Smooth muscle cell (in vitro differentiated cells): Measurements from ENCODE around the gene ARHGAP29. TPM values are rescaled to one million over a fixed set of nuclear protein-coding genes. Genes with fewer than 3 reads are reported as not detected.

ENCODE experiments used
- DNase-seq: peaks from one replicate; lab custom pipeline; 2025; ENCODE audit not compliant: unreplicated experiment; lab: John Stamatoyannopoulos, UW
- H2AFZ ChIP-seq: fragments of 200-600 bp; sonication (generic); 2 replicates; pipeline ENCODE4 v1.6.0; 2016; ENCODE audit warnings: antibody characterized with exemption, low read depth, mild to moderate bottlenecking
- H3F3A ChIP-seq: fragments of 200-600 bp; sonication (generic); 2 replicates; pipeline ENCODE4 v1.6.0; 2017; ENCODE audit warnings: antibody characterized with exemption, low read depth
- H3K27ac ChIP-seq: fragments of 200-600 bp; sonication (generic); 2 replicates; pipeline ENCODE4 v1.5.1; 2016; ENCODE audit warnings: low read depth, mild to moderate bottlenecking
- H3K27me3 ChIP-seq: fragments of 200-600 bp; sonication (generic); 2 replicates; pipeline ENCODE4 v1.6.1; 2016; ENCODE audit warnings: low read depth, mild to moderate bottlenecking
- H3K36me3 ChIP-seq: fragments of 200-600 bp; sonication (generic); 2 replicates; pipeline ENCODE4 v1.5.1; 2016; ENCODE audit warnings: low read depth
- H3K4me1 ChIP-seq: fragments of 200-600 bp; sonication (generic); 2 replicates; pipeline ENCODE4 v1.5.1; 2016; ENCODE audit warnings: low read depth
- H3K4me2 ChIP-seq: fragments of 200-600 bp; sonication (generic); 2 replicates; pipeline ENCODE4 v1.6.0; 2016; ENCODE audit warnings: mild to moderate bottlenecking
- H3K4me3 ChIP-seq: fragments of 200-600 bp; sonication (generic); 2 replicates; pipeline ENCODE4 v1.5.1; 2016; ENCODE audit warnings: mild to moderate bottlenecking
- H3K79me2 ChIP-seq: fragments of 200-600 bp; sonication (generic); 2 replicates; pipeline ENCODE4 v1.6.0; 2016; ENCODE audit warnings: low read depth, mild to moderate bottlenecking
- H3K9ac ChIP-seq: fragments of 200-600 bp; sonication (generic); 2 replicates; pipeline ENCODE4 v1.6.0; 2016; ENCODE audit warnings: low read depth
- H3K9me3 ChIP-seq: fragments of 200-600 bp; sonication (generic); replicated peaks from 2 replicates; pipeline ENCODE4 v1.5.1; 2016; ENCODE audit warnings: low read depth
- H4K20me1 ChIP-seq: fragments of 200-600 bp; sonication (generic); 2 replicates; pipeline ENCODE4 v1.6.0; 2016; ENCODE audit warnings: low read depth
- WGBS: methylation state at CpG from one replicate; pipeline ENCODE4 v1.1.7; 2016; ENCODE audit warnings: low lambda C conversion rate; 5-methylcytosine and 5-hydroxymethylcytosine counted together
- polyA plus RNA-seq: library from polyadenylated mRNA; unstranded; fragments of >200 nt; fragmentation: Nextera tagmentation; extraction: Ambion mirVana; gene quantifications from 2 replicates; pipeline ENCODE4 v1.2.1, GENCODE V29; 2016
- total RNA-seq: library from RNA; depleted of rRNA; stranded (reverse); fragments of >200 nt; gene quantifications from 2 replicates; pipeline ENCODE4 v1.2.3, GENCODE V29; 2014
- TF ChIP-seq, protein P1 (sequence below): fragments of 200-600 bp; sonication (generic); IDR thresholded peaks from 2 replicates; pipeline ENCODE4 v1.5.1; 2017; ENCODE audit warnings: borderline replicate concordance, mild to moderate bottlenecking, antibody characterized with exemption; ENCODE audit not compliant: insufficient read depth, poor library complexity, severe bottlenecking

ARHGAP29 gene
- total and polyA plus RNA-seq, 2 experiments from 2014 or later = 8.0 to 39.9 TPM

DNA sequence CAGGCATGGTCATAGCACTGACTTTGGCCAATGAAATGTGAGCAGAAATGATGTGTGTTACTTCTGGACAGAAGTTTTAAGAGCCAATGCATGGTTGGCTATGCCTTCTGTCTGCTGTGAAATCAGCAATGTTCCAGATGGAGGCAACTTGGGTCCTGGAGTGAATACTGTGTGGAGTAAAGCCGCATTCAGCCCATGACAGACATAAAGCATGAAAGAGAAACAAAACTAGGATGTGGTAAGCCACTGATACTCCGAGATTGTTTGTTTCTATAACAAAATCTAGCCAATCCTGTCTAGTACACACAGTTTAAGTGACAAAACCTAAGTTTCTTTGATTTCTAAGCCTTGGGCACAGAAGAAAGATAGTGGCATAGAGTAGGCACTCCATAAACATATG lies 47.1 kb upstream of the ARHGAP29 start:
- Histone ChIP-seq H3K4me1 (no peaks in the 10 kb centered on the region), H3K9me3 (no peaks in the 10 kb centered on the region), H4K20me1 (no peaks in the 10 kb centered on the region), H3K27me3 (no peaks in the 10 kb centered on the region), H2AFZ (no peak overlapping the region), H3F3A (peaks cover 4% of the 10 kb centered on the region), H3K4me3 (no peak overlapping the region), H3K27ac (peak overlapping the region; percentile 11), H3K79me2 (no peaks in the 10 kb centered on the region), H3K4me2 (peak overlapping the region; percentile 50), H3K36me3 (no peaks in the 10 kb centered on the region), H3K9ac (no peak overlapping the region)
- 26% methylated on average over 2 of the region's 2 CpGs for WGBS
- TF ChIP-seq, protein P1, sequence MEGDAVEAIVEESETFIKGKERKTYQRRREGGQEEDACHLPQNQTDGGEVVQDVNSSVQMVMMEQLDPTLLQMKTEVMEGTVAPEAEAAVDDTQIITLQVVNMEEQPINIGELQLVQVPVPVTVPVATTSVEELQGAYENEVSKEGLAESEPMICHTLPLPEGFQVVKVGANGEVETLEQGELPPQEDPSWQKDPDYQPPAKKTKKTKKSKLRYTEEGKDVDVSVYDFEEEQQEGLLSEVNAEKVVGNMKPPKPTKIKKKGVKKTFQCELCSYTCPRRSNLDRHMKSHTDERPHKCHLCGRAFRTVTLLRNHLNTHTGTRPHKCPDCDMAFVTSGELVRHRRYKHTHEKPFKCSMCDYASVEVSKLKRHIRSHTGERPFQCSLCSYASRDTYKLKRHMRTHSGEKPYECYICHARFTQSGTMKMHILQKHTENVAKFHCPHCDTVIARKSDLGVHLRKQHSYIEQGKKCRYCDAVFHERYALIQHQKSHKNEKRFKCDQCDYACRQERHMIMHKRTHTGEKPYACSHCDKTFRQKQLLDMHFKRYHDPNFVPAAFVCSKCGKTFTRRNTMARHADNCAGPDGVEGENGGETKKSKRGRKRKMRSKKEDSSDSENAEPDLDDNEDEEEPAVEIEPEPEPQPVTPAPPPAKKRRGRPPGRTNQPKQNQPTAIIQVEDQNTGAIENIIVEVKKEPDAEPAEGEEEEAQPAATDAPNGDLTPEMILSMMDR = no peak
- no peak for DNase-seq

DNA sequence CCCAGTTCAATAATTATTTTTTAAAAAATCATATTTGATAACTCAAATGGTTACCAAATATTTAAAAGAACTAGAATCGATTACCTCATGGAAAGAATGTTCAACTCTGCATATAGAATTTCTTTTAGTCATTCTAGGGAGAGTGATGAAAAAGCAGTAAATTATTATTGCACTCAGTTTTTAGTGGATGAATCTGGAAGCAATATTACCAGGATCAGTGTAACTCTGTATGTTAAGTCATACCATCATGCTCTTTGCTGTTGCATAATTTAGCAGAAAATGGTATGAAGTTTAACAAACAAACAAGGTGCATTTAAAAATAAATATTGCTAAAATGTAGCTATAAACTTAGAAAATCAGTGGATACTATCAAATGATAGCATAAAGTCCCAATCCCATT lies 46.1 kb upstream of the ARHGAP29 start:
- DNase-seq = no peak
- TF ChIP-seq, protein P1 = no peak
- H2AFZ ChIP-seq = no peak overlapping the region
- no peaks in the 10 kb centered on the region for H3K4me1 ChIP-seq
- H3K27ac ChIP-seq = no peak overlapping the region
- 95% methylated on average over 1 of the region's 1 CpG for WGBS
- no peak overlapping the region for H3K4me2 ChIP-seq
- H3K27me3 ChIP-seq = no peaks in the 10 kb centered on the region
- H3K4me3 ChIP-seq = no peak overlapping the region
- H4K20me1 ChIP-seq = no peaks in the 10 kb centered on the region
- no peak overlapping the region for H3K9ac ChIP-seq
- H3K9me3 ChIP-seq = no peaks in the 10 kb centered on the region
- H3K36me3 ChIP-seq = no peaks in the 10 kb centered on the region
- peaks cover 4% of the 10 kb centered on the region for H3F3A ChIP-seq
- H3K79me2 ChIP-seq = no peaks in the 10 kb centered on the region

DNA sequence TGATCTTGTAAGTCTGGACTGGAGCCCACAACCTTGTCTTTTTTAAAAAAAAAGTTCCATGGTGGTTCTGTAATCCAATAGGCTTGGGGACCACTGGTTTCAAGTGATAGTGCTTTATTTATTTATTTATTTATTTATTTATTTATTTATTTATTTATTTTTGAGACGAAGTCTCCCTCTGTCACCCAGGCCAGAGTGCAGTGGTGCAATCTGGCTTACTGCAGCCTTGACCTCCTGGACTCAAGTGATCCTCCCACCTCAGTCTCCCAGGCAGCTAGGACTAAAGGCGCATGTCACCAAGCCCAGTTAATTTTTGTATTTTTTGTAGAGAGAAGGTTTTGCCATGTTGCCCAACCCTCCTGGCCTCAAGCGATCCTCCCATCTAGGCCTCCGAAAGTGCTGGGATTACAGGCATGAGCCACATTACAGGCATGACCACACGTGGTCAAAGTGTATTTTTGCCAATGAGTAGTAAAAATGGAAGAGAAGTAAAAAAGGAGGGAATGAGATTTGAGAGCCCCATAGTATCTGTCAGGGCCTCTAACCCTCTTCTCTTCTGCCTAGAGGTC lies 44.8 kb upstream of the ARHGAP29 start:
- no peak overlapping the region for H2AFZ ChIP-seq
- TF ChIP-seq, protein P1 = no peak
- H3K4me2 ChIP-seq = no peak overlapping the region
- no peak for DNase-seq
- peaks cover 4% of the 10 kb centered on the region for H3F3A ChIP-seq
- no peaks in the 10 kb centered on the region for H3K79me2 ChIP-seq
- no peaks in the 10 kb centered on the region for H3K9me3 ChIP-seq
- H3K36me3 ChIP-seq = no peaks in the 10 kb centered on the region
- no peaks in the 10 kb centered on the region for H3K27me3 ChIP-seq
- H3K27ac ChIP-seq = no peak overlapping the region
- no peaks in the 10 kb centered on the region for H3K4me1 ChIP-seq
- H4K20me1 ChIP-seq = no peaks in the 10 kb centered on the region
- no peak overlapping the region for H3K9ac ChIP-seq
- no peak overlapping the region for H3K4me3 ChIP-seq
- 97% methylated on average over 5 of the region's 5 CpGs for WGBS
